Measurements from ENCODE around the gene PHF20.
"Not testable (repeated sequence)": the region's sequence is repeated elsewhere in the genome, so short reads cannot be mapped to it uniquely, and the experiment has no call there.

- not testable (repeated sequence) for TF ChIP-seq ZNF274 (IDR thresholded peaks at IDR 0.05; ENCODE audit: low read depth, low read length); YY1 (IDR thresholded peaks at IDR 0.05; ENCODE audit: insufficient read depth, insufficient read length)
Measured at GRCh38 chr20:35901230-35901629, 129.4 kb downstream of the PHF20 start.
